HCT116 (cell line): Measurements from ENCODE around the gene EVA1A. TPM values are rescaled to one million over a fixed set of nuclear protein-coding genes. Genes with fewer than 3 reads are reported as not detected.

Experiments
- ATAC-seq: fragments of 200-7000 bp; cut with Tn5 transposase; 2 replicates; pipeline ENCODE4 v1.9.1; 2020; ENCODE audit warnings: mild to moderate bottlenecking, moderate library complexity
- BruUV-seq: library from RNA; stranded (reverse); fragments of 400-500 nt; replicated peaks from 2 replicates; lab custom pipeline; 2021; lab: Mats Ljungman, UMichigan
- CTCF ChIA-PET: fragments of 300-600 bp; sonication (Branson Sonifier 250); formaldehyde crosslinking; loops from one replicate; lab custom pipeline; 2021; ENCODE audit warnings: antibody characterized with exemption; lab: Charles Lee
- POLR2A ChIA-PET: fragments of 300-600, 350-600 bp; sonication (Branson Sonifier 250); formaldehyde crosslinking; loops from one replicate; lab custom pipeline; 2021; ENCODE audit warnings: antibody characterized with exemption; lab: Charles Lee
- RAD21 ChIA-PET, 2 experiments: fragments of 300-600 bp; sonication (Branson Sonifier 250); formaldehyde crosslinking; loops; one replicate each; lab custom pipeline; 2023; ENCODE audit warnings: low total read pairs in 2 of 2; ENCODE audit not compliant: uncharacterized antibody in 2 of 2, unreplicated experiment in 2 of 2, low non-redundant PET in 1 of 2; lab: Charles Lee
- DNase-seq: peaks from one replicate; pipeline ENCODE4 v3.0.0-alpha.2; 2010; ENCODE audit warnings: low read depth, low spot score
- H2AFZ ChIP-seq: fragments of 200-600 bp; shearing (Covaris generic), sonication (generic); 2 replicates; pipeline ENCODE4 v1.6.1; 2017; ENCODE audit warnings: low read depth, mixed run types, mixed read lengths, antibody characterized with exemption, low read length; ENCODE audit not compliant: poor library complexity, severe bottlenecking
- H3K27ac ChIP-seq: 2 replicates; pipeline ENCODE4 v1.5.1; 2012; ENCODE audit warnings: low read depth, low read length
- H3K27me3 ChIP-seq: fragments of 200-600 bp; sonication (generic); 2 replicates; pipeline ENCODE4 v1.6.1; 2016; ENCODE audit warnings: mixed run types, low read length, mixed read lengths; ENCODE audit not compliant: insufficient read depth
- H3K36me3 ChIP-seq, 2 experiments: fragments of 200-500 bp in 1 of 2; fragments of 200-600 bp in 1 of 2; sonication (Bioruptor generic) in 1 of 2; sonication (generic) in 1 of 2; 2 replicates each; pipeline versions ENCODE4 v1.5.1 to v1.6.1; 2014 to 2016; ENCODE audit warnings: low read length in 2 of 2, inconsistent platforms in 1 of 2, mixed read lengths in 1 of 2, mixed run types in 1 of 2; ENCODE audit not compliant: insufficient read depth in 2 of 2, control insufficient read depth in 1 of 2
- H3K4me1 ChIP-seq, 2 experiments: fragments of 200-600 bp in 1 of 2; sonication (generic) in 1 of 2; 2 replicates each; pipeline versions ENCODE4 v1.5.1 to v1.6.1; 2012 to 2017; ENCODE audit warnings: low read length in 2 of 2, inconsistent platforms in 1 of 2, mild to moderate bottlenecking in 1 of 2, mixed read lengths in 1 of 2, mixed run types in 1 of 2, moderate library complexity in 1 of 2; ENCODE audit not compliant: insufficient read depth in 2 of 2, control insufficient read depth in 1 of 2
- H3K4me2 ChIP-seq: fragments of 200-600 bp; sonication (generic); 2 replicates; pipeline ENCODE4 v1.6.1; 2017; ENCODE audit warnings: mixed run types, low read length, mixed read lengths
- H3K4me3 ChIP-seq, 2 experiments: fragments of 200-600 bp in 1 of 2; sonication (generic) in 1 of 2; replicated peaks in 1 of 2; 2 replicates each; pipeline ENCODE4 v1.5.1; 2011 to 2016; ENCODE audit warnings: low read length in 2 of 2, control low read depth in 1 of 2, low read depth in 1 of 2, mild to moderate bottlenecking in 1 of 2, mixed read lengths in 1 of 2, mixed run types in 1 of 2
- H3K79me2 ChIP-seq: fragments of 200-600 bp; sonication (generic); 2 replicates; pipeline ENCODE4 v1.6.1; 2017; ENCODE audit warnings: mild to moderate bottlenecking, mixed run types, low read length, moderate library complexity, mixed read lengths; ENCODE audit not compliant: insufficient read depth
- H3K9ac ChIP-seq: fragments of 200-600 bp; sonication (generic); 2 replicates; pipeline ENCODE4 v1.6.1; 2016; ENCODE audit warnings: low read length, mixed read lengths
- H3K9me2 ChIP-seq: fragments of 200-600 bp; sonication (generic), shearing (Covaris generic); 2 replicates; pipeline ENCODE4 v1.6.1; 2017; ENCODE audit warnings: mixed run types, mild to moderate bottlenecking, moderate library complexity; ENCODE audit not compliant: insufficient read depth
- H3K9me3 ChIP-seq, 2 experiments: fragments of 200-500 bp in 1 of 2; fragments of 200-600 bp in 1 of 2; sonication (Bioruptor generic) in 1 of 2; sonication (generic) in 1 of 2; 2 replicates each; pipeline ENCODE4 v1.6.1; 2014 to 2017; ENCODE audit warnings: low read length in 2 of 2, mixed read lengths in 2 of 2, inconsistent platforms in 1 of 2, low read depth in 1 of 2, mild to moderate bottlenecking in 1 of 2, mixed run types in 1 of 2, moderate library complexity in 1 of 2; ENCODE audit not compliant: control insufficient read depth in 1 of 2, insufficient read depth in 1 of 2
- H4K20me1 ChIP-seq: fragments of 200-600 bp; sonication (generic), shearing (Covaris generic); 2 replicates; pipeline ENCODE4 v1.6.1; 2017; ENCODE audit warnings: mixed run types, mild to moderate bottlenecking, moderate library complexity; ENCODE audit not compliant: insufficient read depth
- ELF1 ChIP-seq: IDR thresholded peaks from 2 replicates; pipeline ENCODE4 v1.6.1; 2012; ENCODE audit warnings: low read depth, borderline replicate concordance
- POLR2AphosphoS5 ChIP-seq: IDR thresholded peaks from 2 replicates; pipeline ENCODE4 v1.6.1; 2011; ENCODE audit warnings: mild to moderate bottlenecking, low read depth, low read length, moderate library complexity
- RAD21 ChIP-seq: IDR thresholded peaks from 2 replicates; pipeline ENCODE4 v1.6.1; 2012; ENCODE audit warnings: low read depth, mild to moderate bottlenecking
- SP1 ChIP-seq: IDR thresholded peaks from 2 replicates; pipeline ENCODE4 v1.6.1; 2012; ENCODE audit warnings: low read depth
- intact Hi-C: fragments of 100-400 bp; cut with micrococcal nuclease; formaldehyde crosslinking; loops from 2 replicates; pipeline ENCODE4 v1.10.0; 2022
- total RNA-seq: library from RNA; stranded (reverse); gene quantifications from one replicate; pipeline ENCODE4 v1.2.1, GENCODE V29; 2021; ENCODE audit not compliant: unreplicated experiment
- TF ChIP-seq, protein P1 (sequence below): IDR thresholded peaks from 2 replicates; pipeline ENCODE4 v1.6.1; 2012
- TF ChIP-seq, protein P2 (sequence below): IDR thresholded peaks from 2 replicates; pipeline ENCODE4 v1.6.1; 2012; ENCODE audit warnings: low read depth

The EVA1A gene
- total RNA-seq, 1 experiment from 2014 or later, result 2.8 TPM

DNA sequence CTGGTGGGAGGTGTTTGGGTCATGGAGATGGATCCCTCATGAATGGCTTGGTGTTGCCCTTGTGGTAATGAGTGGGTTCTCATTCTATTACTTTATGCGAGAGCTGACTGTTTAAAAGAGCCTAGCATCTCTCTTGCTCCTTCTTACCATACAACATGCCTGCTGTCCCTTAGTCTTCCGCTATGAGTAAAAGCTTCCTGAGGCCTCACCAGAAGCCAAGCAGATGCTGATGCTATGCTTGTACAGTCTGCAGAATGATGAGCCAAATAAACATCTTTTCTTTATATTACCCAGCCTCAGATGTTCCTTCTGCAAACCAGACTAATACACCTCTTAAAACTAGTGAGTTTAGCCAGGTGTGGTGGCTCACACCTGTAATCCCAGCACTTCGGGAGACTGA lies 23.1 kb downstream of the EVA1A start (continued):
- TF ChIP-seq, protein P1, sequence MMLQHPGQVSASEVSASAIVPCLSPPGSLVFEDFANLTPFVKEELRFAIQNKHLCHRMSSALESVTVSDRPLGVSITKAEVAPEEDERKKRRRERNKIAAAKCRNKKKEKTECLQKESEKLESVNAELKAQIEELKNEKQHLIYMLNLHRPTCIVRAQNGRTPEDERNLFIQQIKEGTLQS, result no peak
- TF ChIP-seq POLR2AphosphoS5, result no peak

DNA sequence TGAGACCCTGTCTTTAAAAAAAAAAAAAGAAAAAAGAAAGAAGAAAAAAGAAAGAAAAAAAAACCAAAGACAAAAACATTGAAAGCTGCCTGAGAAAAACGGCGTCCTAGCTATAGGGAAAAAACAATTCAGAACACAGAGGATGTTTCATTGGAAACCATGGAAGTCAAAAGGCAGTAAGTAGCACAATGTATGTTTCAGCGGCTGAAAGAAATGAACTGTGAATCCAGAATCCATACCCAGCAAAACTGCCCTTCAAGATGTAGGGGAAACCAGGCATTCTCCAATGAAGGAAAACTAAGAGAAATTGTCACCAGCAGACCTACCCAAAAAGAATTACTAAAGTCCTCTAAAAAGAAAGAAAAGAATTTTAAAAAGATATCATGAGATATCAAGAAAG lies 27.6 kb downstream of the EVA1A start:
- no peaks in the 10 kb centered on the region for H3K9me3 ChIP-seq
- H3K9me2 ChIP-seq, result no peaks in the 10 kb centered on the region
- peaks cover 0 to 4% of the 10 kb centered on the region in 2 experiments; a peak in 1 of 4 replicates for H3K4me1 ChIP-seq
- DNase-seq, result no peak
- H3K27me3 ChIP-seq, result peaks cover 12% of the 10 kb centered on the region; the same call in 1 of the 2 replicates
- ChIA-PET CTCF (no interaction called here), POLR2A (no interaction called here), RAD21 (no interaction called here)
- no peaks in the 10 kb centered on the region for H3K79me2 ChIP-seq
- ATAC-seq, result no peak
- no peak overlapping the region for H3K27ac ChIP-seq
- H3K9ac ChIP-seq, result no peak overlapping the region
- intact Hi-C loops, result no loop called here
- TF ChIP-seq RAD21 (no peak), ELF1 (no peak), SP1 (no peak)
- TF ChIP-seq, protein P2, sequence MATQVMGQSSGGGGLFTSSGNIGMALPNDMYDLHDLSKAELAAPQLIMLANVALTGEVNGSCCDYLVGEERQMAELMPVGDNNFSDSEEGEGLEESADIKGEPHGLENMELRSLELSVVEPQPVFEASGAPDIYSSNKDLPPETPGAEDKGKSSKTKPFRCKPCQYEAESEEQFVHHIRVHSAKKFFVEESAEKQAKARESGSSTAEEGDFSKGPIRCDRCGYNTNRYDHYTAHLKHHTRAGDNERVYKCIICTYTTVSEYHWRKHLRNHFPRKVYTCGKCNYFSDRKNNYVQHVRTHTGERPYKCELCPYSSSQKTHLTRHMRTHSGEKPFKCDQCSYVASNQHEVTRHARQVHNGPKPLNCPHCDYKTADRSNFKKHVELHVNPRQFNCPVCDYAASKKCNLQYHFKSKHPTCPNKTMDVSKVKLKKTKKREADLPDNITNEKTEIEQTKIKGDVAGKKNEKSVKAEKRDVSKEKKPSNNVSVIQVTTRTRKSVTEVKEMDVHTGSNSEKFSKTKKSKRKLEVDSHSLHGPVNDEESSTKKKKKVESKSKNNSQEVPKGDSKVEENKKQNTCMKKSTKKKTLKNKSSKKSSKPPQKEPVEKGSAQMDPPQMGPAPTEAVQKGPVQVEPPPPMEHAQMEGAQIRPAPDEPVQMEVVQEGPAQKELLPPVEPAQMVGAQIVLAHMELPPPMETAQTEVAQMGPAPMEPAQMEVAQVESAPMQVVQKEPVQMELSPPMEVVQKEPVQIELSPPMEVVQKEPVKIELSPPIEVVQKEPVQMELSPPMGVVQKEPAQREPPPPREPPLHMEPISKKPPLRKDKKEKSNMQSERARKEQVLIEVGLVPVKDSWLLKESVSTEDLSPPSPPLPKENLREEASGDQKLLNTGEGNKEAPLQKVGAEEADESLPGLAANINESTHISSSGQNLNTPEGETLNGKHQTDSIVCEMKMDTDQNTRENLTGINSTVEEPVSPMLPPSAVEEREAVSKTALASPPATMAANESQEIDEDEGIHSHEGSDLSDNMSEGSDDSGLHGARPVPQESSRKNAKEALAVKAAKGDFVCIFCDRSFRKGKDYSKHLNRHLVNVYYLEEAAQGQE, result no peak
- H4K20me1 ChIP-seq, result no peaks in the 10 kb centered on the region
- H3K4me2 ChIP-seq, result no peak overlapping the region
- BruUV-seq, result no TSS peak
- no peaks in the 10 kb centered on the region for H3K36me3 ChIP-seq
- no peak overlapping the region for H2AFZ ChIP-seq
- H3K4me3 ChIP-seq, result no peak overlapping the region
